GM18502 (cell line): ENCODE results near the gene GPR18.
"Not testable (repeated sequence)": the region's sequence is repeated elsewhere in the genome, so short reads cannot be mapped to it uniquely, and the experiment has no call there.

Experiments
- ATAC-seq: cut with Tn5 transposase; IDR thresholded peaks from one replicate; pipeline ENCODE4 v1.9.1; 2021; ENCODE audit warnings: mild to moderate bottlenecking; ENCODE audit not compliant: unreplicated experiment, poor library complexity

Gene GPR18

GRCh38 chr13:99237981-99238662, 20.1 kb downstream of the GPR18 start:
- peak; percentile 83 for ATAC-seq

- ATAC-seq, result peak; percentile 33
Observed at GRCh38 chr13:99231721-99232120, 26.5 kb downstream of the GPR18 start.

GRCh38 chr13:99230991-99231390, 27.2 kb downstream of the GPR18 start:
- no peak for ATAC-seq

GRCh38 chr13:99230588-99230987, 27.6 kb downstream of the GPR18 start:
- not testable (repeated sequence) for ATAC-seq

- ATAC-seq, result peak; percentile 88
Observed at GRCh38 chr13:99228737-99229691, 29.2 kb downstream of the GPR18 start.

GRCh38 chr13:99227909-99228688, 30.1 kb downstream of the GPR18 start:
- ATAC-seq, result no peak

GRCh38 chr13:99227331-99227900, 30.8 kb downstream of the GPR18 start:
- ATAC-seq, result no peak

GRCh38 chr13:99226513-99226912, 31.7 kb downstream of the GPR18 start:
- no peak for ATAC-seq

GRCh38 chr13:99225078-99225477, 33.1 kb downstream of the GPR18 start:
- ATAC-seq, result no peak

GRCh38 chr13:99224021-99224420, 34.2 kb downstream of the GPR18 start:
- no peak for ATAC-seq

- ATAC-seq, result no peak
Observed at GRCh38 chr13:99223587-99223986, 34.6 kb downstream of the GPR18 start.

- no peak for ATAC-seq
Observed at GRCh38 chr13:99221567-99222239, 36.5 kb downstream of the GPR18 start.

GRCh38 chr13:99220199-99220935, 37.8 kb downstream of the GPR18 start:
- ATAC-seq, result no peak

- ATAC-seq, result peak; percentile 68
Observed at GRCh38 chr13:99218969-99219368, 39.2 kb downstream of the GPR18 start.

- ATAC-seq, result no peak
Observed at GRCh38 chr13:99218545-99218944, 39.6 kb downstream of the GPR18 start.

- no peak for ATAC-seq
Observed at GRCh38 chr13:99218126-99218525, 40.1 kb downstream of the GPR18 start.

GRCh38 chr13:99217461-99218110, 40.6 kb downstream of the GPR18 start:
- ATAC-seq, result no peak

- no peak for ATAC-seq
Observed at GRCh38 chr13:99215184-99215830, 42.9 kb downstream of the GPR18 start.
